AG04449 (cell line): ENCODE data around the gene WDR64.

Experiments
- CTCF ChIA-PET: fragments of 350-600 bp; formaldehyde crosslinking; extraction: SDS; loops from one replicate; lab custom pipeline; 2021; ENCODE audit warnings: antibody characterized with exemption; lab: Yijun Ruan, JAX
- POLR2A ChIA-PET: fragments of 400-600, 350-600 bp; formaldehyde crosslinking; extraction: SDS; loops from one replicate; lab custom pipeline; 2020; ENCODE audit warnings: antibody characterized with exemption, inconsistent platforms; lab: Yijun Ruan, JAX
- DNase-seq: peaks from one replicate; pipeline ENCODE4 v3.0.0-alpha.2; 2010; ENCODE audit warnings: low read depth, low spot score
- H3K4me3 ChIP-seq: 2 replicates; pipeline ENCODE4 v1.5.1; 2011; ENCODE audit warnings: low read depth, mild to moderate bottlenecking, control low read depth, low read length
- CTCF ChIP-seq: IDR thresholded peaks from one replicate; pipeline ENCODE4 v1.5.1; 2011; ENCODE audit warnings: mild to moderate bottlenecking, moderate library complexity, low read length, control low read depth, inconsistent platforms; ENCODE audit not compliant: insufficient read depth; ENCODE audit errors: missing control alignments

Gene WDR64

DNA sequence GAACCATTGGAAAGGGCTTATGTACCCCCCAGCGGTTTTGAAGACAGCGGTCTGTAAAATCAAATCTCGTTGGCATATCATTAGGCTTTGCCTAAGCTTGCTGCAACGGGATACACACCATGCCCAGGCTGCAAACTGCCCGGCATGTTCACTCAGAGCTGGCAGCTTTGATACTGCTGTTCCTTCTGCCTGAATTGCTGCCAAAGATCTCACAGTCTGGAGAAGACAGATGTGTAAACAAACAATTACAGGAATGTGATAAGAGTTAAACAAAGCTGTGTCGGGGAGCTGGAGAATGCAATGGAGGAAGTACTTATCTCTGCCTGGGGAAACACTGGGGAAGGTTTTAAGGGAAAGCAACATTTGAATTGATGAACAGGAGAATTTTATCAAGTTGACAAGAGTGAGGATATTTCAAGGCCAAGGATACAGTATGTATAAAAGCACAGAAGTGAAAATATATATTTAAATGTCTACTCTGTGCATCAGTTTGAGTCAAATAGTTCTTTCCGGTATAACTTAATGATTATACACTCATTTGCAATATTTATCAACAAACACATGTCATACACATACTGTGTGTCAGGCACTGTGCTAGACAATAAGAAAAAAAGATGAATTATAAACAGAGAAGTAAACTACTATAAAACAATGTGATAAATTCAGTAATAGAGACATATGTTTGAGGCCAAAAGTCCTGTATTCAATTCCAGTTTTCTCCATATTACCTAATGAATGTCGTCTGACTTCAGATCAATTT lies 41.8 kb upstream of the WDR64 start:
- ChIA-PET CTCF (interaction anchor here (0.6 to 7.1 kb wide), 43 partner anchors 8 to 1518 kb away, joined by 3 to 84 read pairs (median 7); partner anchors contain the start of genes CHML, EXO1, KMO and MAP1LC3C), POLR2A (interaction anchor here (0.6 to 1.1 kb wide), 2 partner anchors 80 to 232 kb away, joined by 3 read pairs; no protein-coding TSS in a partner anchor)
- H3K4me3 ChIP-seq: no peak overlapping the region
- no peak for DNase-seq
- no peak for TF ChIP-seq CTCF

GRCh38 chr1:241611063-241611462 lies 41.0 kb upstream of the WDR64 start:
- ChIA-PET CTCF (interaction anchor here (0.6 to 7.1 kb wide), 50 partner anchors 9 to 1517 kb away, joined by 3 to 84 read pairs (median 5); partner anchors contain the start of genes CHML, EXO1, KMO and MAP1LC3C), POLR2A (interaction anchor here (1.1 kb wide), 1 partner anchor 232 kb away, joined by 3 read pairs; no protein-coding TSS in a partner anchor)
- DNase-seq: no peak
- peak; percentile 44 for TF ChIP-seq CTCF
- no peak overlapping the region for H3K4me3 ChIP-seq

- DNase-seq: no peak
- POLR2A ChIA-PET: no interaction called here
- CTCF ChIA-PET: interaction anchor here (0.8 to 7.1 kb wide), 35 partner anchors 9 to 386 kb away, joined by 3 to 84 read pairs (median 8); partner anchors contain the start of genes EXO1, KMO and MAP1LC3C
- TF ChIP-seq CTCF: no peak
- no peak overlapping the region for H3K4me3 ChIP-seq
These were observed 40.3 kb upstream of the WDR64 start for GRCh38 chr1:241611736-241612135.

GRCh38 chr1:241612533-241613477 lies 39.3 kb upstream of the WDR64 start:
- POLR2A ChIA-PET: interaction anchor here (1.0 kb wide), 1 partner anchor 235 kb away, joined by 3 read pairs; the partner anchor contains the start of gene EXO1
- DNase-seq: no peak
- no peak for TF ChIP-seq CTCF
- no peak overlapping the region for H3K4me3 ChIP-seq
- CTCF ChIA-PET: interaction anchor here (0.8 to 7.1 kb wide), 20 partner anchors 8 to 385 kb away, joined by 3 to 84 read pairs (median 18); partner anchors contain the start of genes EXO1, KMO and MAP1LC3C

GRCh38 chr1:241614144-241614543 lies 37.9 kb upstream of the WDR64 start:
- ChIA-PET POLR2A (no interaction called here), CTCF (interaction anchor here (0.7 to 7.1 kb wide), 4 partner anchors 12 to 221 kb away, joined by 3 to 84 read pairs (median 3); no protein-coding TSS in a partner anchor)
- no peak overlapping the region for H3K4me3 ChIP-seq
- no peak for TF ChIP-seq CTCF
- no peak for DNase-seq
